Measurements from ENCODE around the gene ADAMTS8.
"Not testable (repeated sequence)": the region's sequence is repeated elsewhere in the genome, so short reads cannot be mapped to it uniquely, and the experiment has no call there.

ADAMTS8 gene

DNA sequence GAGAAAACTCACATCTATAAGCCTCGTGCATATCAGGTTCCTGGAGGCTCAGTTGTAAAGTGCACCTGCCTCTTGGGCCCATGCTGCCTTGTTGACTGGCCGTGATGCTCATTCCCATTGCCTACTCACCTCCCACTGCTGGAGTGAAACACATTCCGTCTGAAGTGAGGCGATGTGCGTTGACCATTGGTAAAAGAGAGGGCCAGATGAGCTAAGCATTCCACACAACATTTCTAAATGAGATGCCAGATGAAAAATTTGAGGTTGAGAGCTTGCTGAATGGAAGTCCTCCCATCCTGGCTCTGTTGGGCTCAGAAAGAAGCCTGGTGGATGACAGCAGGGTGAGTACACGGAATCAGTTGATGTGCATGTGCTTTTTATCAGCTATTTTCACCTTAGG is 11.5 kb upstream of the ADAMTS8 start:
- DNase-seq = no peak

DNA sequence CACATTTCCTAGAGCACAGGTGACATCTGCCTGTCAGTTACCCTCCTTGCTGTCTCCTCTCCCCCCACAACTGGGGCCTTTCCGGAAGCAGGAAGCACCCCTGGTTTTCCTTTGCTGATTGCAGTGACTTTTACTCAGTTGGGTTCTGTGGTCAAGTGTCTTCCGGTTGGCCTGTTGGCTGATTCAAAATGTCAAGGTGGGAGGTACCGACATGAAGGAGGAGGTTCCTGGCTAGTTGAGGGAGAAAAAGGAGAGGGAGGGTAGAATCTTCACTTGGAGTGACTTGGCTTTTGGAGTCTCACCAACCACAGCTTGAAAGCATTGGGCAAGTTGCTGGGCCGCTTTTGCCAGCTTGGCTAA is 10.7 kb upstream of the ADAMTS8 start:
- no peak for DNase-seq

DNA sequence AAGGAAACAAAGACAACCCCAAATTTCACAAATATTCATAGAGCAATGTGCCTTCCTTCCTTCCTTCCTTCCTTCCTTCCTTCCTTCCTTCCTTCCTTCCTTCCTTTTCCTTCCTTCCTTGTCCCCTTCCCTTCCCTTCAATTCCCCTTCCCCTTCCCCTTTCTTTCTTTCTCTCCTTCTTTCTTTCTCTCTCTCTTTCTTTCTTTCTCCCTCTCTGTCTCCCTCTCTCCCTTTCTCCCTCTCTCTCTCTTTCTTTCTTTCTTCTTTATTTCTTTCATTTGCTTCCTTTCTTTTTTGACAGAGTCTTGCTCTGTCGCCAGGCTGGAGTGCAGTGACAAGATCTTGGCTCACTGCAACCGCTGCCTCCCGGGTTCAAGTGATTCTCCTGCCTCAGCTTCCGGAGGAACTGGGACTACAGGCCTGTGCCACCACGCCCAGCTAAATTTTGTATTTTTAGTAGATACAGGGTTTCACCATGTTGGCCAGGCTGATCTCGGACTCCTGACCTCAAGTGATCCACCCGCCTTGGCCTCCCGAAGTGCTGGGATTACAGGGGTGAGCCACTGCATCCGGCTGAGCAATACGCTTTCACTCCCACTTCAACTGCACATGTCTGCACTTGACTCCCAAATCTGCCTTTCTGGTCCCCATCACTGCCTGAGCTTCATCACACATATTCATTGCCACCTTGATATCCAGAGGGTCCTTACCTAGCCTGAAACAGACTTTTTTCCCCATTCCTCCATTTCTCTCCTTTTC is 10.2 kb upstream of the ADAMTS8 start:
- not testable (repeated sequence) for DNase-seq

DNA sequence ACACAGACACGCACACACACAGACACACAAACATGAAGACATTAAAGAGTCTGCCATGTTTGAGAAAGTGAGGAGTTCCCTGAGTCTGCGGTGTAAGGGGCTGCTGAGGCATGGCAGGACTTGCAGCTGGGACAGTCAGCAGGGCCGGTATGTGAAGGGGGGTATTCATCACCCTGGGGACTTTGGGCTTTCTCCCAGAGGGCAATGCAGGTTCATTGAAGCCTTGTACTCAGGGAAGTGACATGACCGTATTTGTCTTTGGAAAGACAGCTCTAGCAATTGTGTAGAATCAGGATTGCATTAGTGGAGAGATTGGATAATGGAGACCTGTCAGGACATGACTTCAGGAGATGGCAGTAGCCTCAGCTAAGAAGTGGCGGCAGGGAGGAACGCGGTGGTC is 9.4 kb upstream of the ADAMTS8 start:
- no peak for DNase-seq

DNA sequence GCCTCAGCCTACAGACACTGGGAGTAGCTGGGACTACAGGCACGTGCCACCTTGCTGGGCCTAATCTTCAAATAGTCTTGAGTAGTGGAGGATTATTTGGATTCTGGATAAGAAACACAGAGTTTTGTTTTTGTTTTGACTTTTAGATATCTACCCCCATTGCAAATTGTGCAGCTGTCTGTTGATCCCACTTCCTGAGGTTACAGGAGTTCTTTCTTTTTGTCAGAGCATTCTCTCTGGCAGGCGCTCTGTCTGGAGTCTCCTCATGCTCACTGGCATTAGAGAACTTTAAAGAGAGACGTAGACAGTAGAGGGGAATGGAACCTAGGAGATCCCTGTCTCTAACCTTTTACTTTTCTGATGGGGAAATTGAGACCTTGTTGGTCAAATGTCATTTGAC is 7.8 kb upstream of the ADAMTS8 start:
- DNase-seq = no peak

DNA sequence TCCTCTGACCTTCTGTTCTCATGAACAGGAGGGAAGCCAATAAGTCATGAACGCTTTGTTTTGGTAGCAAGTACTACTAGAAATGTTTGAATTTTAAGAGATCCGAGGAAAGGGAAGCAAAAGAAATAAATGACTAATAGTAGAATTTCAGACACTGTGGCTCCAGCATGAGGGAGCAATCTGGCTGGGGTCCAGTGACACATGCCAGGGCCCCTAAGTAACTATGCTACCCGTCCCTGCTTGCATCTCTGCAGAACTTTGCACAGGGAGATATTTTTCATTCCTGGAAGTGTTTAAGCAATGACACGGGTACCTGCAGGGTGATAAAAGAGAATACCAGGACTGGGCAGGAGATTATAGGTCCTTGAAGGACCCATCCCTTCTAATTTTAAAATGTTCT is 7.3 kb upstream of the ADAMTS8 start:
- DNase-seq = peak in 1 of 51 donors; percentile 5

DNA sequence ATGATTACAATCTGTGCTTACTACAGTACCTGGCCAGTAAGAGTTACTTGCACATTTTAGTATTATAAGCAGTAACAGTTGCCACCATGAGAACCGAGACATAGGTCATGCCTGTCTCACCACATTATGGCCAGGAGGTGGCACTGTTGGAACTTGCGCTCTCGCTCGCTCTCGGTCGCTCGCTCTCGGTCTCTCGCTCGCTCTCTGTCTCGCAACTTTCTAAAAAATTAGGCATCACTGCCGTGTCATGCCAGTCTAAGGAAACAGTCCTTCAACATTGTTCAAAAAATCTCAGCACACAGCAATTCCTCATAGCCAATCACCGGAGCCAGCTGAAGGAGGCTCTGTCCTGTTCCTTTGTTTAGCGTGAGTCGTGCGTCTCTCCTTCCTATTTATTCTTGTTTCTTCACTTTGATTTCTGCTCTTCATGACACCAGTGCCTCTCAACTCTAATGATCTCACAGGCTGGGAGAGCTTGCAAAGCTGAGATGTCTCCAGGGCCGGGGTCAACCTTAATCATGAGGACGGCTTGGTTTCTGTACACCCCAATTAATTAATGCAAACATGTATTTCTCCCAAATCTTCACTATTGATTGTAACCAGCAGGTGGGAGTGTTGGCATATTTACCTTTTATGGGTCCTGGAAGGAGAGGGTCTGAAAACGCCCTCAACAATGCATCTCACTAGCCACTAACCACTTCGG is 6.3 kb upstream of the ADAMTS8 start:
- DNase-seq = peak in 42 of 51 donors; percentile 25 to 91 (median 65)

DNA sequence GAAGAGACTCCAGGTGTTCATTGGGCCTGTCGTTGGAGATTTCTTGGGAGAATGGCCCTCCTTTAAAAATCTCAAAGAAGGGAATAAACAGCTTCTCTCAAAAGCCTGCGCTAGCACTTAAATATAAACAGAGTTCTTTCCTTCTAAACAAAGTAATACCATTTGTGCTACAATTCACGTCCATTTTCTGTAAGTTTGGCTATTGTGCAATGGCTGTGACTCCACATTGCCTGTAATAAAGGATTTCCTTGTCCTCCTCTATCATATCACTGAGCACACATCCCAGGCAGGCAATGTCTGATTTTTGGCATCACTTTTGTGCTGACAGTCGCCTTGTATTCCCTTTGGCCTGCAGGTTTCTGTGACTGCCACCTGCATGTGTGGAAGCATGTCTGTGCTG is 4.9 kb upstream of the ADAMTS8 start:
- DNase-seq = no peak

DNA sequence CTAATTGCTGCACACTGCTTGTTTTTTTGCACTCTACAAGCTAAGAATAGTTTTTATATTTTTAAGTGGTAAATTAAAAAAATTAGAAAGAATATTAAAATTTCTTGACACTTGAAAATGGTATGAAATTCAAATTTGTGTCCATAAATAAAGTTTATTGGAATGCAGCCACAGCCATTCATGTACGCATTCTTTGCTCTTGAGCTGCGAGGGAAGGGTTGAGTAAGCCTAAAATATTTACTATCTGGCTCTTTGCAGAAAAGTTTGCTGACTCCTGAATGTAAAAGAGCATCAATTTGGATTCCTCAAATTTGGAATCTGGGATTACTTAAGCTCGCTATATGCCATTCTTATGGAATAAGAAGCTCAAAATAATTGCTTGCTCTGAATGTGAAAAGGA is 3.4 kb upstream of the ADAMTS8 start:
- no peak for DNase-seq

DNA sequence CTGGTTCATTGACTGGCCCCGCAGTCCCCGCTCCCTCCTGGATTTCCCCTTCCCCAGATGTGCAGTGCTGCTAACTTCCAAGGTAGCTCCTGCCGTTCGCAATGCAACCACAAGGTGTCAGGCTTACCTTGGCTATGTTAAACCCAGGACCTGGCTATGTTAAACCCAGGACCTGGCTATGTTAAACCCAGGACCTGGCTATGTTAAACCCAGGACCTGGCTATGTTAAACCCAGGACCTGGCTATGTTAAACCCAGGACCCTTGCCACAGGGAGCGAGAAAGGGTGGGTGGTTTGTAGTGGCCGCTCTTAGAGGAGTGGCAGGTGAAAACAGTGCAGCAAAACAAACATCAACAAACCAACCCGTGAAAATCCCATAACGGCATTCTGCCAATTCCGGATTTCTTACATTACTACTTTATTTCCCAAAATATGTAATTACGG is 2.9 kb upstream of the ADAMTS8 start:
- DNase-seq = peak in 40 of 51 donors; percentile 6 to 80 (median 48)

DNA sequence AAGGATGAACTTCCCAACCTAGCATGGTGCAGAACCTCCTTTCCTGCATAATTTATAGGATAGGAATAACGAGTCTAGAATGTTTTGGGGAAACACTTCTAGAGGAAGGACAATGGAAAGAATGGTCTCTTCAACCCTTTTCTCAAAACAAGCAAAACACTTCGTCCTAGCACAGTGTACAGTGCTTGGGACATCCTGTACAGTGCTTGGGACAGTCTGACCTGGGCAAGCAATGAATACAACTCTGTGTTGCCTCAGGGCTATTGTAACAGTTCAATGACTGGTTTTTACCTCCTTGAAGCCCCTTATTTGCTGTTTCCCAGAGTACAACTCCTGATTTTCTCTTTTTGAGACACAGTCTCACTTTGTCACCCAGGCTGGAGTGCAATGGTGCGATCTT is 1.6 kb upstream of the ADAMTS8 start:
- DNase-seq = no peak

DNA sequence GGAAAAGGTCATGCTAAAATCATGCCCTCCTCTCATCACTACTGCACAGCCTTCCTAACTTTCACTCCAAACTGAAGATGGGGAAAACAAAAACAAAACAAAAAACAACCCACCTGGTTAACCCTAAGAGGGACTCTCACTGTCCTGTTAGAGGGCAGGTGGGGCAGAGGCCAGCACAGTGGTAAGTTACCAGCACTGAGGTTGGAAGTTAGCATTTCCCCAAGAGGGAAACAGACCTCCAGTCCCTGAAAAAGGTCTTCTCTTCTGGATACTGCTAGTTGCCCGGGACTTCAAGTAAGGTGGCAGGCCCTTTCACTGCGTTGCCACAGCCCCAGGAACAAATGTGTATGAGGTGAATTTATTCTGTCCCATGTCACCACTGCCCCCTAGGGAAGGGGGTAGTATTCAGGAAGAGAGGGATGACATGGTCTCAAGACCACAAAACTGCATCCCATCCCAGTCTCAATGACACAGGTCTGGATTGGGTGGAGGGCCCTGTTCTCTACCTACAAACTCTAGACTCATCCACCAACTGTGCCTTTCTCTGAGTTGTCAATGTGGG is 792 bp upstream of the ADAMTS8 start:
- no peak for DNase-seq

DNA sequence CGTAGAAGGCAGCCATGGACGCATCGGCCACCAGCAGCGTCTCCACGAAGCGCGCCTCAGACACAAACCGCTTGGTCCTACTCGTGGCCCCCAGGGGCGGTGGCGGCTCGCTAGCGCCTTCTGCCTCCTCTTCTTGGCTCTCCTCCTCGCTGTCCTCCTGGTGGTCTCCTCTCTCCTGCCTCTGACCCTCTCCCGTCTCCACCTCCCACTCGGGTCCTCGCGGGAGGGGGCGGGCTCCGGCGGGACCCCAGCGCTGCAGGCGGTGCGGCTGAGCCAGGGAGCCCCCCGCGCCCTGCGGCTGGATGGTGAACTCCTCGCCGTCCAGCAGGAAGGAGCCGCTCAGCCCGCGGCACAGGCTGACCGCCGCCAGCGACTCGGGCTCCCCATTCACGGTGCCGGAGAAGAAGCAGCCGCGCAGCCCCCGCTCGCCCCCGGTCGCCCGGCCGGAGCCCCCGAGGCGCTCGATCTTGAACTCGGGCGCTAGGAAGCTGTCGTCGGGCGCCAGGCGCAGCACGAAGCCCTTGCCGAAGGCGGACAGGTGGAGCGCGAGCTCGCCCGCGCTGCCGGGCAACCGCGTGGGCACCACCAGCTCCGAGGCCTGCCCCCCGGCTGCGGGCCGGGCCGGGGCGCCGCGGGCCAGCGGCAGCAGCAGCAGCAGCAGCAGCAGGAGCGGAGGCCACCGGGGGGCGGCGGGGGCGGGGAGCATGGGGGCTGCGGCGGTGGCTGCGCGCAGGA is 661 bp downstream of the ADAMTS8 start:
- DNase-seq = peak in 23 of 51 donors; percentile 18 to 64 (median 42)

DNA sequence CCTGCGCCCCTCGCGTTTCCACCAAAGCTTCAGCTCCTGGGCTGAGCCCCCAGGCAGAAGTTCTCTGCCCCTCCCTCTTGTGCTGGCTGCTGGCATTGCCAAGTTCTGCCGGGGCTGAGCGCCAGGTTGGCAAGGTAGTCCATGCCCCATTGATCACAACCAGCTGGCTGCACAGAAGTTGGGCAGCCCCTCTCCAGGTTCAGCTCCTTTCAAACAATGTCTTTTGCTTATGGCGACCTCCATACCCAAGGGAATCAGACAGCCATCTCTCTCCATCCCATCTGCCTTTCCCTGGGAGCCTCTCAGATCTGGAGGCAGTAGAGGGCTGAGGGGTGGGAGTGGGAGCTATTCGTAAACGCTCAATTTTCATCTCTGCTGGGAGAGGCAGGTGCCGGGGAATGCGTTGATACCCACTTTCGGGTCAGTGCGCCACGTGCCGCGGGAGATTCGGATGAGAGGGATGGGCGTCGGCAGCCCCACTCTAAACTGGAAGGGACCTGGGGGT is 1.5 kb downstream of the ADAMTS8 start:
- peak in 5 of 51 donors; percentile 5 to 31 (median 18) for DNase-seq

DNA sequence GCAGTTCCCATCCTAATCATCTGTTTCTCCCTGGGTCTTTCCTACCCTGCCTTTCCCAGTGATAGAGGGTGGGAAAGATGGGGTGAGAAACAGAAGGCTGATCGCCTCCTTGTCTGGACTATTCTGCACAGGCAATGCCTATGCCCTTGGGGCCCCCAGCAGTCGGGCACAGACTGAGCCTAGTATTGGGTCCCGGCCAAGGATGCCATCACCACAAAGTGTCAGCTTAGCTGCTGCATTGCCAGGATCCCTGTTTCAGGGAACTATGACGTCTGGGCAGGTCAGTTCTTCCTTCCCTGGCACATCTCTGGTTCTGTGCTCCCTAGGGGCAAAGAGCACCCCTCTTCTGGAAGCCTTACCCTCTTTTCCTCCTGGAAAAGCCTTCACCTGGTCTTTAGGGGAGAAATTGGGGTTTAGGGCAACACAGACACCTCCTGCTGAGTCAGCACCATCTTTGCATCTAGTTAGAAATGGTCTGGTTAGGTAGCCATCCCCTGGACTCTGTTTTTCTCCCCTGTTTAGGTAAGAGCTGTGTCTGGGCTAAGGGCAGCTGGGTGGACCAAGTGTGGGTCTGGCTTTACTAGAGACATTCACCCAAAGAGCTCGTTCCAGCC is 2.1 kb downstream of the ADAMTS8 start:
- peak in 24 of 51 donors; percentile 6 to 71 (median 40) for DNase-seq

DNA sequence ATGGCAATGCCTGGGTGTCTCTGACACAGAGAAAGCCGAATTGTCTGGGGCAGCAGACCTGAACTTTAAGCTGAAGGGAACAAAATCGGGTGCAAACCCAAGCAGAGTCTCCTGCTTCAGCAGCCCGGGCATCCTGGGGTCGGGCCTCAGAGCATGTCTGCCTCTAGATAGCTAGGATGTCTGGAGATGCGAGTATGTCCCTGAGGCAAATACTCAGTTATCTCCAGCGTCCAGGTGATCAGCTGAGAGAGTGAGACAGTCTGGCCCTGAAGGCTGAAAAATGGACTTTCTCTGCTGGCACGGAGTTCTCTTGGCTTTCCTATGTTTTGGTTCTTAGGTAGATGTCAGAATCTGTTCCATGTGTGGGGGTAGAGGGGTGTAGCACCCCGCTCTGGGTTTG is 3.3 kb downstream of the ADAMTS8 start:
- DNase-seq = no peak

DNA sequence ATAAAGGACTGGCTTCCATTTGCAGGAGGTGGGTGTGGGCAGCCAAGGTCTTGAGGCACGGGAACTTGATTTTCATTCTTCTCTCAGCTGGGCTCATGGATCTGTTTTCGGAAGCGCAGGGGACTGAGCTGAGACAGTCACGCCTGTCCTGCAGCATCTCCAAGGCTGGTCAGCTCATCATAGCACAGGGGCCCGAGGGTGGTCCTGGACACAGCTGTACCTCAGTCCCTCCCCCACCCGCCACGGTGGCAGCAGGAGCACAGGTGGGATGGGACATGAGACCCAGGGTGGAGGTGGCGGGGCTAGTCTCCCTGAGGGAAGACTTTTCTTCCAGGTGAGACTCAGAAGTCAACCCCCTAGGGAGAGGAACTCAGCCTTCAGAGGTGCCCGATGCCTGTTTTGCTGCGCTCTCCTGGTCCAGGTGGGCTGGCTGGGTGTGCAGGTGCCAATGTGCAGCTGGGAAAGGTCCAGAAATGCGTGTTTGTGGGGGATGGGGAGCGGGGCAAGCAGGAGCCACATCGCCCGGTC is 3.7 kb downstream of the ADAMTS8 start:
- no peak for DNase-seq

DNA sequence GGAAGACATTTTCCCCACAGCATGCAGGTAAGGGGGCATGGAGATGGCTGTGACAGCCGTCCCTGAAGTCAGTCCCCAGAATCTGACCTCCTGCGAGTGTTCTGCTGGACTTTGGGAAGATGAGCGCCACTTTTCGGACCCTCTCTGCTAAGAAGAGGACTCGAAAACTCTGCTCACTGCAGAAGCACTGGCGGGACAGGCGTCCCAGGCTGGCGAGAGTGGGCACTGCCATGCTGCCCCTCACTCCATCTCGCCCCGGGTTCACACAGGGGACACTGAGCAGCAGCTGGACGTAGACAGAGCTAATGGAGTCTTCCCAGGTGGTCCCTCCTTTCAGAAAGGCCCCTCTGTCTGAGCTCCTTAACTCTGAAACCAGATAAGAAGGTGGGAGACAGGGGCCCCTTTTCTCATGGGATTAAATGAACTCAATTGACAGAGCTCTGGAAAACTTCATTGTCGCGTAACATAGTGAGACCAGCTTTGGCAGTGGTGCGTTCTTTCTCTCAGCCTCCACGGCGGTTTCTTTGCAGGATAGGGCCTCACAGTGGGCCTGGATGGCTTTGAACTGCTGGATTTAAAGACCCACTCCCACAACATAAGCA is 4.8 kb downstream of the ADAMTS8 start:
- DNase-seq = no peak

DNA sequence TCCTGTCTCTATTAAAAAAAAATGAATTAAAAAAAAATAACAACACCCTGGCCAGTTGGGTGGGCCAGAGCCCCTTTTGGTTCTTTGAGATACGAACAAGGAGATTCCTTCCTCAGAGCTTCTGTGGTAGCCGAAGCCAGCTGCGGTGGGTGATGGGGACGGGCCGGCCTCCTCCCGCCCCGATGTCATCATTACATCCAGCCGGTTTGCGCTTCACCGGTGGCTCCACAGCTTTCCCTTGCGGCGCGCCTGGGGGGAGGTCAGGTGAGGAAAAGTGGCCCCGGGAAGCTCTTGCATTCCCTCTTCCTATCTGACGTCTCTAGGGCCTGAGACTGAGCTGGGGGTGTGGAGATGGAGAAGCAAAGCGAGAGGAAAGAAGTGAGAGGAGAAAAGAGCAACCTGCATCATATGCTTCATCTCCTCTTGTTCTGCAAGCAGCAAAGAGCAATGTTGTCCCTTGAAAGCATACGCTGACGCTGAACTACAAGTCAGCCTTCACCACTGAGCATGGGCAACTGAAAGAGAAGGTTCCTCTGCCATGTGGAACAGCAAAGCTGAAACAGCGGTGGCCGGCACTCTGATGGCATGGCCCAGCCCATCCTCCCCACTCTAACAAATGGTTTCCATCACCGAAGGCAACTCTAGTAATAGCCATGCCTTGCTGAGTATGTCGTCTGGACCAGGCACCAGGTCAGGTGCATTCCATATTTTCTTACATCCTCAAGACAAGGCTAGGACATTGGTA is 6.0 kb downstream of the ADAMTS8 start:
- DNase-seq = no peak

DNA sequence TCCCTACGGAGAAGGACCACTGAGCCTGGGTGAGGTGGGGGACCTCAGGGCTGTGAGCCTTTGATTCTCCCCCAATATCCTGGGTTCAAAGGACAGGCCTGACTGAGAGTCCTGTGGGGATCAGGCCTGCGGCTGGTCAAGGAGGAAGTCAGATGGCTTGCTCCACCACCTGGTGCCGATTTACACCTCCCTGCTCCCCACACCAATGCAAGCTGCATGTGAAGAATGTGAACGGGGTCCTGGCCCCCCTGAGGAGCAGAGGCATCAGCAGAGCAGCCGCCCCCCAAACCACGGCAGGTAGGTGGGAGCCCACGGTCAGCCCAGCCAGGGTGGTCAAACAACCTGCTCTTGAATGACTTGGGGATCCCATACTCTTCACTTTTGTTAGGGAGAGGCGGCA is 6.7 kb downstream of the ADAMTS8 start:
- DNase-seq = no peak
